HG02943 (cell line): ENCODE results near the gene SIX1.
A peak's percentile ranks its signal among the peaks of the same experiment; 100 is the strongest.

Experiments used
- ATAC-seq: cut with Tn5 transposase; IDR thresholded peaks from one replicate; pipeline ENCODE4 v1.9.1; 2021; ENCODE audit warnings: mild to moderate bottlenecking, low read depth, moderate library complexity; ENCODE audit not compliant: unreplicated experiment

Gene SIX1

GRCh38 chr14:60648934-60649874 lies at the start of gene SIX1:
TSS of gene SIX1 (minus strand) at chr14:60649477. CDS start at chr14:60649189, 288 bp downstream.
- ATAC-seq: no peak

- no peak for ATAC-seq
Observed at GRCh38 chr14:60695327-60695726, 46.0 kb upstream of the SIX1 start.

DNA sequence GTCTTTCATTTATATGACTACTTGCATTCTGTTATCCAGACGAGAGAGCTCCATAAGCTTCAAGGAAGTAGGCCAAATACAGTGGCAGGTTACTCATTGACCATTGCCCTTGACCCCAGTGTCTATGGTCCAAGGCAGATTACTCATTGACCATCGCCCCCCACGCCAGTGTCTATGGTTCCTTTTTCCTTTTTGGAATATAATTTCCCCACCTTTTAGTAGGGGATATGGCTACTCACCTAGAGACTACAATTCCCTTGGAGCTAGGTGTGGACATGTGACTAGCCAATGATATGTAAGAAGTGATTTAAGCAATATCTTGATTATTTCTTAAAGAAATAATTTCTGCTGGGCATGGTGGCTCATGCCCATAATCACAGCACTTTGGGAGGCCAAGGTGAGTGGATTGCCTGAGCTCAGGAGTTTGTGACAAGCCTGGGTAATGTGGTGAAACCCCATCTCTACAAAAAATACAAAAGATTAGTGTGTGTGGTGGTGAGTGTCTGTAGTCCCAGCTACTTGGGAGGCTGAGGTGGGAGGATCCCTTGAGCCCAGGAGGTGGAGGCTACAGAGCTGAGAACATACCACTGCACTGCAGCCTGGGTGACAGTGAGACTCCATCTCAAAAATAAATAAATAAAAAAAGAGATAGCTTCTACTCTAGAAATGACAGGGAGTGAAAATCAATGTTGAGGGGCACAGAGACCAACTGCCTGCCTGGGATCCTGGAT lies 42.3 kb upstream of the SIX1 start:
- ATAC-seq: no peak

DNA sequence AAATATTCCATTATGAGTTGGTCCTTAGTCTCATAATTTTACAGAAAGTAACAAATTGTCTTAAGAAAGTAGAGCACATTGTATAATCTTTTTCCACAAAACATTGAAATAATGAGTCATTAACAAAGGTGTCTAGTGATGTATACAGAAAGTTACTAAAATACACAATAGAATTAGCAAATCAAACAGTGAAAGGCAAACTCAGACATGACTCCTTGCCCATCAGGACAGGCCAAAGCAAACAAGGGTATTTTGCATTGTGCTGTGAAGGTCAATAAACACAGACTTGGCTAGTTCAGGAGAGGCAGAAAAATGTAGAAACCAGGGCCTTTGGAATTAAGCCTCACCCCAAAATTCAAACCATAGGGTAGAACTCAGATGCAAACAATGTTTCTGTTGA lies 37.6 kb upstream of the SIX1 start:
- no peak for ATAC-seq

- no peak for ATAC-seq
Observed at GRCh38 chr14:60684203-60684602, 34.9 kb upstream of the SIX1 start.

DNA sequence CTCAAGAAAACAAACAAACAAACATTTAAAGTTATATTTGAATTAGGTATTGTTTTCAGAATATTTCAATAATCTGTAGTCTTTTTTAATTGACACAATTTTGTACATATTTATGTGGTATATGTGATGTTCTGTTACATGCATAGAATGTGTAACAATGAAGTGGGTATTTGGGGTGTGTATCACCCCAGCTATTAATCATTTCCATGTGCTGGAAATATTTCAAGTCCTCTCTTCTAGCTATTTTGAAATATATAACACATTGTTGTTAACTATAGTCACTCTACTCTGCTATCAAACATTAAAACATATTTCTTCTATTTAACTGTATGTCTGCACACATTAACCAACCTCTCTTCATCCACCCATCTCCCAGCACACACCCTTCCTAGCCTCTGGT lies 32.0 kb upstream of the SIX1 start:
- no peak for ATAC-seq

DNA sequence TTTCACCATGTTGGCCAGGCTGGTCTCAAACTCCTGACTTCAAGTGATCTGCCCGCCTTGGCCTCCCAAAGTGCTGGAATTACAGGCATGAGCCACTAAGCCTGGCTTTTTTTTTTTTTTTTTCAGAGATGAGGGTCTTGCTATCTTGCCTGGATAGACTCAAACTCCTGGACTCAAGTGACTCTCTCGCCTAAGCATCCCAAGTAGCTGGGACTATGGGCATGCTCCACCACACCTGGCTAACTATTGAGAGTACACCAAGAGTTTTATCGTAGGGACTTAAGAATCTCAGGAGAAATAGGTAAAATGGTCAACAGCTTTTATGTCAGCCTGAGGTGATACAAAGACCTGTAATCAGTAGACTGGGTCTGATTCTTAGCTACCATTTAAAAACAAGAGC lies 31.2 kb upstream of the SIX1 start:
- ATAC-seq: no peak

DNA sequence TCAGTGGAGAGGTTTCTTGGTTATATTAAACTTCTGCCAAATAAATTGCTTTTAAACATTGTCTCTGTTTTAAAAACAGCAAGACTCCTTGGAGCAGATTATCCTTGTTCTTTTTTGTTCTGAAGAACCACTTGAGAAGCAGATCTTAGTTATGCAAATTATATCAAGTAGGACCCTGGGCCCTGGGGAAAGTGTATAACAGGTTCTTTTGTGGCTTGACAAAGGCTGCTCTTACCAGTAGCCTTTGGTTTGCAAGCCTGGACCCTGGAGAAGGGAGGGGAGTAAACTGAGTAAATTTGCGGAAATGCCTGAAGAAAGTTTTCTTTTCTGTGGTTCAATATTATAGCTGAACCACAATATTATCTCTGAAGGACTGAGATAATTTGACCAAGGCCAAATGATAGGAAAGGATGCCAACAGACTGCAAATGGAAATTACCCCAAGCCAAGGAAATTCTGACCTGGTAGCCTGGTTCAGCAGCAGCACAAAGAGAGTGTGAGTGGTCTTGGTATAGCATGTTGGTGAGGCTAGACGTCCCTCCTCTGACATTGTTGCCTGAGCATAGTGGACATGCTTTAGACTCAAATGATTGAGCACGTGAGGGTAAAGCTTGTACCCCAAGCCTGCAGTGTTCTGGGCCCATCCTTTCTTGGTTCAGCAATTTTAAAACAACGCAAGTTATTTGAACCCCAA lies 30.4 kb upstream of the SIX1 start:
- ATAC-seq: no peak

- ATAC-seq: no peak
Observed at GRCh38 chr14:60677701-60678100, 28.4 kb upstream of the SIX1 start.

DNA sequence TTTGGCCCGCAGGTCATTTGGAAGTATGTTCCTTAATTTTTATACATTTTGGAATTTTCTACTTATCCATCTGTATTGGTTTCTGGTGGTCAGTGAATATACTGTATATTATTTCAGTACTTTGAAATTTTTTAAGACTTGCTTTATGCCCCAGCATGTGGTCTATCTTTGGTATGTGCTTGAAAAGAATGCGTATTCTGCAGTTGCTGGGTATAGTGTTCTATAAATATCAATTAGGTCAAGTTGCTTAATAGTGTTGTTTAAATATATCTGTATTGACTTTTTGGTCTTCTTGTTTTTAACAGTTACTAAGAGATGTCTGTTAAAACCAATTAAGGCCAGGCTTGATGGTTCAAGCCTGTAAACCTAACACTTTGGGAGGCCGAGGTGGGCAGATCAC lies 21.7 kb upstream of the SIX1 start:
- ATAC-seq: no peak

GRCh38 chr14:60668431-60669112 lies 19.3 kb upstream of the SIX1 start:
- ATAC-seq: no peak

- ATAC-seq: no peak
Observed at GRCh38 chr14:60665177-60665550, 15.9 kb upstream of the SIX1 start.

DNA sequence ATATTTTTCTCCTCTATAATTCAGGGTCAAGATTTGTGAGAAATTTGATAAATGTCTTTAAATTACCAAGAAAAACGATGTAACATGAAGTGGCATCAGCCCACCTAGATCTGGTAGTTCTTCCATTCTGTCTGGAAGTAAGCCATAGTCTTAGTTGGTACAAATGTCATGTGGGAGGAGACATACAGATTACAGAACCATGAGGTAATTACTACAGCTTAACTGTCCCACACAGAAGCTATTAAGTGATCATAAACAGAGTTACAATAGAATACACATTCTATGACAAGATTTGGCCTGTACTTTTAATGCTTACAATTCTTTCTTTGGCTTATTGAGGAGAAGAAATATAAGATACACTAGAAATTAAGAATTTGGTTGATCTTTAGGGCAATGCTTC lies 13.7 kb upstream of the SIX1 start:
- ATAC-seq: no peak

GRCh38 chr14:60661721-60662120 lies 12.4 kb upstream of the SIX1 start:
- ATAC-seq: no peak

- no peak for ATAC-seq
Observed at GRCh38 chr14:60658909-60659585, 9.8 kb upstream of the SIX1 start.

DNA sequence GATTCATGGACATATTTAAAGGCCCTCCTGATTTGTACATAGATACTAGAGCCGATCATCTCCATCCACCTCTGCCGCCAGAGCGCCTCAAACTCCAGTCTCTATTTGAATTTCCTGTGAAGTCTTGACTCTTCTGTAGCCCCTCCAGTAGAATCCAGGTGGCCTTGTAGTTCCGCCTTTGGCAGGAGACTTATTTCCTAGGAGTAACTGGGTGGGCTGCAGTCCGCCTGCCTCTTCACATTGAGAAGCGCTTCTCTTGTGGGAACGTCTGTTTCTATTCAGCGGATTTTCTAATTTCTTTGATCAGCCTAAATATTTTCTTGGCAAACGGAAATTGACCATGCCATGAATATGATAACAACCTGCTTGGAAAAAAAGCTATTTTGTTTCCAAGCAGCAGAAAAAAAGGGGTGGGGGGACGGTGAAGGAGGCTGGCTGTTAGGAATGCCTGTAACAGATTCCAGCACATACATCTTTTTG lies 9.0 kb upstream of the SIX1 start:
- ATAC-seq: no peak

GRCh38 chr14:60657456-60658210 lies 8.4 kb upstream of the SIX1 start:
- no peak for ATAC-seq

DNA sequence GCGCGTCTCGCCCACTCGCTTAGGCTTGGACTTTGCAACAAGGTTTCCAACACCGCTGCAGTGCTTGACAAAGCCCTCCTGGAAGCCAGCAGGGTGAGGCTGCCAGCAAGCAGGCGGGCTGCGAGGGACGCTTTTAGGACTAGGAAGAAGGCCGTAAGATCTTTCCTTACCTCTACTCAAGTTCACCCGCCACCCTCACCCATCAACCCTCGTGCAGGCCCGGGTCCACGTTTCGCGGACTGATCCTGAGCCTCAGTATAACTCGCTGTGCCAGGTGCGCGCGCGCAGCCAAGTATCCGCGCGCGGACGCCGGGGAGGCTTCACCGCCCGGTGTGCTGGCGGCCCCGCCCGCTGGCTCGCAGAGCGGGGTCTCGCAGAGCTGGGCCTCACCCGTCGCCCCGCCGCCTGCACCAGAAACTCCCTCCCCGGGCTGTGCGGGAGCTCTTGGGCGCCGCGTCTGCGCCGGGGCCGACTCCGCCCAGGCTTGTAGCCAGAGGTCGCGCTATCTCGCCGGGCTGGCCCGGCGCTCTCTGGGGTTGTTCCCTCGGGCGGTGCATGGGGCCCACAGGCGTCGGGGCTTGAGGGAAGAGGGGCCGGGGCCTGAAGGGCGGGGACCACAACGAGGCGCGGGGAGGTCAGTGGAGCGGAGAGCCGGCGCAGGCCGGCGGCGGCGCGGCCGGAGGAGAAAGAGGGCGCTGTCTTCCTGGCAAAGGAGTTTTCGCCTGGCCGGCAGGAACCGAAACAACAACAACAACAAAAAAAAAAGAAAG lies 7.6 kb upstream of the SIX1 start:
- peak; percentile 82 for ATAC-seq
